Spinal cord (tissue), 10 donors: ENCODE measurements around the gene LZTR1. TPM values are rescaled to one million over a fixed set of nuclear protein-coding genes. Genes with fewer than 3 reads are reported as not detected.
"Not testable (repeated sequence)": the region's sequence is repeated elsewhere in the genome, so short reads cannot be mapped to it uniquely, and the experiment has no call there.

ENCODE experiments used
- DNase-seq, 6 donors: peaks; one replicate each; pipeline versions ENCODE4 v3.0.0 to v3.0.0-alpha.2; 2013 to 2015; ENCODE audit warnings: low spot score in 6 of 6, low read depth in 4 of 6
- H3K27ac ChIP-seq: one replicate; pipeline ENCODE4 v1.5.1; 2013; ENCODE audit warnings: low read depth, low read length, control low read depth
- H3K27me3 ChIP-seq: one replicate; pipeline ENCODE4 v1.6.1; 2013; ENCODE audit warnings: low read length; ENCODE audit not compliant: control insufficient read depth, insufficient read depth
- H3K36me3 ChIP-seq: one replicate; pipeline ENCODE4 v1.6.1; 2013; ENCODE audit warnings: low read length; ENCODE audit not compliant: control insufficient read depth, insufficient read depth
- H3K4me1 ChIP-seq: one replicate; pipeline ENCODE4 v1.6.1; 2013; ENCODE audit warnings: low read length; ENCODE audit not compliant: control insufficient read depth, insufficient read depth
- H3K4me3 ChIP-seq: one replicate; pipeline ENCODE4 v1.5.1; 2013; ENCODE audit warnings: low read depth, low read length, control low read depth
- H3K9me3 ChIP-seq: one replicate; pipeline ENCODE4 v1.6.1; 2013; ENCODE audit warnings: low read length; ENCODE audit not compliant: control insufficient read depth, insufficient read depth
- WGBS: methylation state at CpG from one replicate; pipeline ENCODE4 v1.1.5; 2013; ENCODE audit warnings: missing lambda C conversion rate; ENCODE audit not compliant: insufficient coverage; 5-methylcytosine and 5-hydroxymethylcytosine counted together
- polyA plus RNA-seq, 2 donors: library from polyadenylated mRNA; unstranded; fragments of 120-200 nt; gene quantifications; one replicate each; pipeline ENCODE4 v1.2.1, GENCODE V29; 2013; ENCODE audit not compliant: insufficient read length in 2 of 2
- total RNA-seq, 2 donors: library from RNA; depleted of rRNA in 1 of 2; stranded (reverse); fragments of 120-200 nt in 1 of 2; fragments of >200 nt in 1 of 2; gene quantifications; one replicate each; pipeline versions ENCODE4 v1.2.3 to v1.2.4, GENCODE V29; 2013 to 2014
- donor health status: healthy.

The LZTR1 gene
- total and polyA plus RNA-seq, 4 donors, result 44.8 to 93.6 (median 67.5) TPM

DNA sequence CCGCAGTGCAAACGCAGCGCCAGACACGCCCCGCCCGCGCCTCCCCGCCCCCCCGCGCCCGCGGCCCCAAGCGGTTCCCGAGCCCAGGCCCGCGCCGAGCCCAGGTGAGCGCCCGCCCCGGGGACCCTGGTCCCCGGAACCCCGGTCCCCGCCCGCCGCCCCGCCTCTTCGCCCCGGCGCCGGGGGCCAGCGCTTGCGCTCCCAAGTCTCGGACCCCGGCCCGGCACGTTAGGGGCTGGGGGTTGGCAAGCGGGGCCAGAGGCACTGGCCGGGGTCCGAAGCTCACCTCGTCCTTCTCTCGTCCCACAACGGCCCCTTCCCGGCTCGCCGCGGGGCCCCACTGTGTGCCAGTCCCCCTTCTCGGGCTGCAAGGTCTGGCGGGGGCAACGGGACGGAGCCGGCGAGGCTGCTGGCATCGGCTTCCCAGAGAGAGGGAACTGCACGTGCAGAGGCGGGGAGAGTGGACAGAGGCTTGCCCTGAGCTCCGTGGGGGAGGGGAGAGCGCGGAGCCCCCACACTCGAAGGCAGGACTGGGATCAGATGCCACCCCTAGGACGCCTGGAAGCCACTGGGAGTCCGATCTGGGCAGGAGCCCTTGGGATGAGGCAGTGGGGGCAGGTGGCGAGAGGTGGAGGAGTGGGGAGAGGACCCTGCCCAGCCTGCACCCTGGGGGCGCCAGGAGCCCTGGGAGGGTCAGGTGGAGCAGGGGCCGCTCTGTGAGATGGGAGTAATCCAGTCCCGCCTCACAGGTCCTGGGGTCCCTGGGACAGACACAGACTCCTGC, 16.8 kb upstream of the LZTR1 start:
- peaks cover 3% of the 10 kb centered on the region for H3K36me3 ChIP-seq
- H3K9me3 ChIP-seq, result no peaks in the 10 kb centered on the region
- H3K27me3 ChIP-seq, result peaks cover 12% of the 10 kb centered on the region
- peaks cover 48% of the 10 kb centered on the region for H3K4me1 ChIP-seq
- H3K27ac ChIP-seq, result no peak overlapping the region
- 7% methylated on average over 64 of the region's 65 CpGs for WGBS
- peak overlapping the region; percentile 27 for H3K4me3 ChIP-seq
- DNase-seq, result no peak

DNA sequence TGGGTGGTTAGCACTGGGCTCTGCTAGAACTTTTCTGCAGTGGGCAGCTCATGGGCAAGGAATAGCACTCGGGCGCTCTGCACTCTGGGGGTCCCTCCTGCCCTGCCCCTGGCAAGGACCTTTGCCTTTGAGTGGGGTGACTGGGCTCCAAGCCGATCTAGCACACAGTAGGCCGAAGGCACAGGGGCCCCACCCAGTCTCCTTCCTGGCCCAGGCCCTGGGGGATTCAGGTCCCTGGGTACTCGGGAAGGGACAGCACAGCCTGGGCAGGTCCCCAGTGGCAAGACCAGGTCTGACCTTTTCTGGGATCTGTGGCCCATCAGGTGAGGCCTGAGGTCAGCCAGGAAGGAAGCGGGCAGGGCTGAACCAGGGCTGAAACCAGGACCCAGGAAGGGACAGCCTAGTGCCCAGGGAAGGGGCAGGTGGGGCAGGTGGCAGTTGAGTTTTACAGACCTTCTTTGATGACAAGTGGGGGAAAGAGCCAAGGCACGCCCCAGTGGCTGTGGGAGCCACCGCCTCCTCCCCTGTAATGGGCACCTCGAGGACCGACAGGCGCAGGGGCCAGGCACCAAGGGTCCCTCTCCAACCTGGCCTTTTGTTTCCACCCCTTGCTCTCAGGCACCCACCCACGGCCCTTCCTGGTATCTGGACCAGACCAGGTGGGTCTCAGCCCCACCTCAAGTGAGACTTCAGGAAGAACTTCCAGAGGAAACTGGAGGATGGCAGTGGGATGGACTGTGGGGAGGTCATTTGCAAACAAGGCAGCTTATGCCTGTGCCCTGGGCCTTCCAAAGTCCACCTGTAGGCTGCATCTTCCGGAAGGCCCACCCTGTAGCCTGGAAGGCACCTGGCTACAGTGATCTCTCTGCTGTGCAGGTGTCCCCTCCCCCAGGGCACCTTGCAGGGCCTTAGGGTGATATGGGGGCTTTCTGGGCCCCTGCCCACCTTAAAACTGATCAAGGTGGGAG, 15.9 kb upstream of the LZTR1 start:
- H3K27me3 ChIP-seq, result peaks cover 12% of the 10 kb centered on the region
- 90% methylated on average over 10 of the region's 13 CpGs for WGBS
- H3K4me3 ChIP-seq, result no peak overlapping the region
- no peak for DNase-seq
- peaks cover 3% of the 10 kb centered on the region for H3K36me3 ChIP-seq
- H3K4me1 ChIP-seq, result peaks cover 53% of the 10 kb centered on the region
- no peak overlapping the region for H3K27ac ChIP-seq
- no peaks in the 10 kb centered on the region for H3K9me3 ChIP-seq

DNA sequence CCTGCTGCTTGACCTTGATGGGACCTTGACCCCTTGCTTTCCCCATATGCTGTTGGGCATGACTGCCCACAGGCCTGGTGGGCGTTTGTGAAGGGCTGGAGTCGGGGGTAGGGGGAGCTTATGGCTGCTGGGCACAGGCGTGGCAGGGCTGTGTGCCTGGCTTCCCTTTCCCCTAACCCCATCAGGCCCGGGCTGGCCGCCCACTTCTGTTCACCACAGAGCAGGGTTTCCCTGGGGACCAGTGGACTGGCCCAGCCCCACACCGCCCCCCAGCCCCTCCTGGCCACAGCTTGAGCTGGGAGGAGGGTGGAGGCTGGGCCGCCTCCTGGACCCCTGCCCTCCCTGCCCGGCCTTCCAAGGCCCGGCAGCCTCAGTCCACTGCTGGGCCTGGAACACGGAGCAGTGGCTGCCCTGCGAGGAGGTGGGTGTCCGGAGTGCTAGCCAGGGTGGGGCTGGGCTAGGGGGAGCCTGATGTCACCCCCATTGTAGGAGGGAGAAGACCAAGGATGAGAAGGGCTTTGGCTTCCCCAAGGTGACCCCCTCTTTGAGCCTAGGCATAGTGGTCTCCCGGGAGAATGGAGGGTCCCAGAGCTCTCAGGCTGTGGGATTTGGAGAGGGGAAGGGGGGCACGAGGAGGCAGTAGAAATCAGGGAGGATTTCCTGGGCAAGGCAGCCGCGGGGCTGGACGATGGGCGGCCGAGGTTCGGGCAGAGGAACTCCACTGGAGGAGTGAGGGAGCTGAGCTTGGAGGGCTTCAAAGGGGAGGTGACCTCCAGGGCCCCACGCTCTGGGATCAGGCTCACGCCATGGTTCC, 15.0 kb upstream of the LZTR1 start, which contains the start of gene AIFM3:
AIFM3 (plus strand) TSS at position 373 of the 814 bp plus-strand sequence. CDS start 690 bp downstream, outside the sequence.
- peak in 1 of 6 donors; percentile 67 for DNase-seq
- WGBS, result 42% methylated on average over 19 of the region's 22 CpGs
- Histone ChIP-seq H3K9me3 (no peaks in the 10 kb centered on the region), H3K4me1 (peaks cover 57% of the 10 kb centered on the region), H3K27ac (peak within 1 kb of the TSS; percentile 64), H3K27me3 (peaks cover 12% of the 10 kb centered on the region), H3K4me3 (no peak within 1 kb of the TSS), H3K36me3 (peaks cover 3% of the 10 kb centered on the region)

DNA sequence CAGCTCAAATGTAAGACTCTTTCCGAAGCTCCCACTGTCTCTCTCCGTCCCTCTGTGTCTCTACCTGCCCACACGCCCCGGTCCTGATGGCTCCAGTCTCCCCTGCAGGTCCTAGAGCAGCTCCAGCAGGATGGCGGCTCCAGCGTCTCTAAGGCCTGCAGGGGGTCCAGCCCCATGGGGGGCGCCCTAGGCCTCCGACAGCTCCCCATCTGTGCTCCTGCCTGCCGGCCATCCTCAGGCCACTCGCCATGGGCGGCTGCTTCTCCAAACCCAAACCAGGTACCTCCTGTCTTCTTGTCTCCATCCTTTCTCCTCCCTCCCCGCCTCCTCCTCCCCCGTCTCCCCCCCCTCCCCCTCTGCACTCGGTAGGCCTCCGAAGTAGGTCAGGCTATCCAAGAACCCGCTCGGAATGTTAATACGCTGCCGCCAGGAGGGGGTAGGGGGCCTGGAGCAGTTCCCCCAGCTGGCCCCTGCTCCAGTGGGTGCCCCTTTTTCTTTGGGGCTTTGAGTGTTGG, 14.3 kb upstream of the LZTR1 start:
- H3K4me3 ChIP-seq, result no peak overlapping the region
- peaks cover 12% of the 10 kb centered on the region for H3K27me3 ChIP-seq
- no peak for DNase-seq
- H3K27ac ChIP-seq, result peak overlapping the region; percentile 64
- 25% methylated on average over 11 of the region's 19 CpGs for WGBS
- H3K4me1 ChIP-seq, result peaks cover 57% of the 10 kb centered on the region
- no peaks in the 10 kb centered on the region for H3K9me3 ChIP-seq
- H3K36me3 ChIP-seq, result peaks cover 3% of the 10 kb centered on the region

DNA sequence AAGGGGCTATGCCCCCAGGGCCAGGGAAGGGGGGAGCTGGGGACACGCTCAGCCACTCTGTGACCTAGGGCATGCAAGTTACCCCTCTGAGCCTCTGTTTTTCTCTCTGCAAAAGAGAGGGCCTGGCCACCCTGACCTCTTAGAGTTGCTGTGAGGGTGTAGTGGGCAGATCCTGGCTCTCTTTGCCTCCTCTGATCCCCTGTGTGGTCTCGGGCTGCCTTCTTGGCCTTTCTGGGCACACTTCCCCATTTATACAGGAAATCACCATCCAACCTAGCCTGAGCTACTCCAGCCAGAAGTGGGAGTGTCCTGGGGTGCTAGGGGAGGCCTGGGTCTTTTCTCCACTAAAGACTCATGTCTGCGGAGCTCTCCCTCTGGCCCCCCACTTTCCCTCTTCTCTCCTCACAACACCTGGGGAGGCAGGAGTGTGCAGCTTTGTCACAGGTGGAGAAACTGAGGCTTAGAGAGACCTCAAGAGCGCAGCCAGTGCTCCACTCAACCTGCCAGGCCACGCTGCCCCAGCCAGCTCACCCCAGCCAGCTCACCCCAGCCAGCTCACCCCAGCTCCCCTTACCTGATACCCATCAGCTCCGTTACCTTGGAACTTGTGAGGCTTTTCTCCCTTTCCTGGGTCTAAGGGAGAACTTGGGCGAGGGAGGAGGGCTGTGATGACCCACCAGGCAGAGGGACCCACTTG, 13.7 kb upstream of the LZTR1 start:
- H3K27ac ChIP-seq, result no peak overlapping the region
- peaks cover 5% of the 10 kb centered on the region for H3K36me3 ChIP-seq
- H3K4me1 ChIP-seq, result peaks cover 57% of the 10 kb centered on the region
- DNase-seq, result no peak
- peaks cover 12% of the 10 kb centered on the region for H3K27me3 ChIP-seq
- WGBS, result 80% methylated on average over 1 of the region's 7 CpGs
- H3K9me3 ChIP-seq, result no peaks in the 10 kb centered on the region
- no peak overlapping the region for H3K4me3 ChIP-seq

DNA sequence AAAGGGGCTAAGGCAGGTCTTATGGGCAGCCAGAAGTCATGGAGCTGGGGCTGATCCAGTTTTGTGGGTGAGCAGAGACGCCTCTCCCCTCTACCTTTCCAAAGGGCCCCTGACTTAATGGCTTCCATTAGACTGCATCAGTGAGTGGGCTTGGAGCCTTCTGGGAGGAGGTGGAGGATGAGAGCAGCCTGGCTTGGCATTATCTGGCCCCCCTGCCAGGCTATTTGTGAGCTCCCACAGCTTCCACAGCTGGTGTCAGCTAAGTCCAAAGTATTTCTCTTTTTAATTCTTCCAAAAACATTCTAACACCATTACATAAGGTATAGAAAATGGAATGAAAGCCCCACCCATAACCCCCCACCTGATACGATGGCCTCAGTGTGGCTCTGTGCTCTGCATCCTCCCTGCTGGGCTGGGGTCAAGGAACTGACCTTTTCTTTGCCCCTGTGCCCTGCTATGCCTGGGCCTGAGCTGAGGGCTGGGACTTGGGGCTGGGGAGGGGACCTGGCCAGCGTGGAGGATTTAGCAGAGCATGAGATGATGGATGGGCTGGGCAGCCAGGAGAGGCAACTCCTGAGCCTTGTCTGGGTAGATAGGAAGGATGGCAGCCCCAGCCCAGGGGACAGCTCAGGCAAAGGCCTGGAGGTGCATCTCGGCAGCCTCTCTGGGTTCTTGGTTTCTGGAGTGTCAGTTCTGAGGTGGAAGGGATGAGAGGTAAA, 11.0 kb upstream of the LZTR1 start:
- H3K27ac ChIP-seq, result no peak overlapping the region
- DNase-seq, result peak in 2 of 6 donors; percentile 44 to 46
- no peaks in the 10 kb centered on the region for H3K27me3 ChIP-seq
- H3K4me3 ChIP-seq, result no peak overlapping the region
- no peaks in the 10 kb centered on the region for H3K9me3 ChIP-seq
- H3K4me1 ChIP-seq, result peaks cover 41% of the 10 kb centered on the region
- whole genome bisulfite sequencing, result 37% methylated on average over 2 of the region's 4 CpGs
- H3K36me3 ChIP-seq, result peaks cover 11% of the 10 kb centered on the region

- not testable (repeated sequence) for H3K27me3 ChIP-seq, DNase-seq, H3K4me3 ChIP-seq, H3K27ac ChIP-seq, H3K9me3 ChIP-seq
- WGBS, result 83% methylated on average over 3 of the region's 11 CpGs
- Histone ChIP-seq H3K4me1 (peaks cover 30% of the 10 kb centered on the region), H3K36me3 (peaks cover 21% of the 10 kb centered on the region)
These were observed 9.9 kb upstream of the LZTR1 start for GRCh38 chr22:20972014-20972694.
